Heart right ventricle (tissue), 16 donors: Measurements from ENCODE around the gene RASGRP1. TPM values are rescaled to one million over a fixed set of nuclear protein-coding genes. Genes with fewer than 3 reads are reported as not detected.
A peak's percentile ranks its signal among the peaks of the same experiment; 100 is the strongest.

Source experiments
- ATAC-seq, 8 donors: fragments of 200-7000 bp; cut with Tn5 transposase; one replicate each; pipeline ENCODE4 v1.9.1; 2020; ENCODE audit warnings: mild to moderate bottlenecking in 8 of 8, moderate library complexity in 8 of 8, moderate number of reproducible peaks in 1 of 8
- DNase-seq, 2 donors: peaks; one replicate each; pipeline ENCODE4 v3.0.0-alpha.2; 2020
- H3K27ac ChIP-seq, 10 donors: fragments of 200-600 bp; sonication (generic) in 2 of 10; one replicate each; pipeline versions ENCODE4 v1.5.0 to v1.8.0; 2020 to 2022; ENCODE audit warnings: mild to moderate bottlenecking in 3 of 10
- H3K27me3 ChIP-seq, 7 donors: fragments of 200-600 bp; one replicate each; pipeline ENCODE4 v1.8.0; 2021 to 2022; ENCODE audit warnings: mild to moderate bottlenecking in 2 of 7
- H3K36me3 ChIP-seq, 9 donors: fragments of 200-600 bp; sonication (generic) in 1 of 9; one replicate each; pipeline versions ENCODE4 v1.5.0 to v1.8.0; 2020 to 2022; ENCODE audit warnings: mild to moderate bottlenecking in 2 of 9
- H3K4me1 ChIP-seq, 9 donors: fragments of 200-600 bp; sonication (generic) in 1 of 9; one replicate each; pipeline versions ENCODE4 v1.5.0 to v1.8.0; 2020 to 2022; ENCODE audit warnings: mild to moderate bottlenecking in 4 of 9
- H3K4me3 ChIP-seq, 10 donors: fragments of 200-600 bp; sonication (generic) in 2 of 10; one replicate each; pipeline versions ENCODE4 v1.5.0 to v1.8.0; 2020 to 2022; ENCODE audit warnings: mild to moderate bottlenecking in 7 of 10, moderate library complexity in 2 of 10
- H3K9me3 ChIP-seq, 11 donors: fragments of 200-600 bp in 10 of 11; sonication (generic) in 2 of 11; one replicate each; pipeline versions ENCODE4 v1.5.0 to v1.8.0; 2013 to 2022; ENCODE audit warnings: mild to moderate bottlenecking in 2 of 11, control low read depth in 1 of 11, moderate library complexity in 1 of 11
- CTCF ChIP-seq, 9 donors: fragments of 200-600 bp; sonication (generic) in 2 of 9; IDR thresholded peaks; one replicate each; pipeline versions ENCODE4 v1.5.0 to v1.8.0; 2021 to 2022; ENCODE audit warnings: antibody characterized with exemption in 9 of 9, mild to moderate bottlenecking in 5 of 9, moderate library complexity in 1 of 9
- WGBS, 2 donors: extraction: QIAGEN DNeasy Blood & Tissue Kit; methylation state at CpG; one replicate each; pipeline ENCODE4 v1.1.7; 2013; ENCODE audit warnings: inconsistent platforms in 1 of 2; 5-methylcytosine and 5-hydroxymethylcytosine counted together
- intact Hi-C, 10 donors: fragments of 100-400 bp; cut with DNase I; formaldehyde crosslinking; loops; one replicate each; pipeline versions ENCODE4 v1.11.1 to v1.14.2; 2022
- polyA plus RNA-seq, 2 donors: library from polyadenylated mRNA; stranded (reverse); fragments of 200-250 nt; gene quantifications; one replicate each; pipeline ENCODE4 v1.2.3, GENCODE V29; 2013
- total RNA-seq, 10 donors: library from RNA; stranded (reverse); fragmentation: NEBNext Ultra II Directional in 3 of 10; extraction: Animal tissue kit (Norgen Biotek cat#: 25700) in 3 of 10; gene quantifications; one replicate each; pipeline versions ENCODE4 v1.2.1 to v1.2.4, GENCODE V29; 2021 to 2023
- donor health status: Arrhythmogenic right ventricular cardiomyopathy.
- donor health status: ischemic (EF 13 %, LVEDD 7.1; RV severe dilation, severe dysfunction).
- donor health status: healthy with polysubstance abuse.
- donor health status: DM: no; HTN: yes; CAD: no.
- donor health status: DM: no; HTN: no; CAD: no.
- donor health status: ischemic (EF 25% LVEDD 6.9; RV normal size, moderate dysfunction).
- donor health status: ischemic (EF 25% LVEDD 5.7; RV mildly dilated, moderate dysfunction).
- donor health status: healthy.
- donor health status: DM: yes; HTN: yes; CAD: no.
- donor health status: Ischemic cardiomyopathy.
- donor health status: ischemic (EF 35%, LVEDD 5.7; RV mildly dilated, moderate dysfunction).
- donor health status: nonischemic (EF 11% LVEDD 7.7; RV severe dilation, severe dysfunction).
- donor health status: DM: yes; HTN: yes; CAD: no.
- donor health status: PGD.
- donor health status: ischemic (EF 29% LVEDD 5.4; RV normal size, mild dysfunction).
- donor health status: nonischemic (EF 23%, LVEDD 6.1; RV moderate dilation, normal function).

RASGRP1 gene
- total and polyA plus RNA-seq, 12 donors = 0.04 to 3.0 (median 0.42) TPM; not detected in 1

- Histone ChIP-seq H3K27ac (peak overlapping the region in 4 of 10 donors; percentile 2 to 27 (median 9)), H3K27me3 (no peaks in the 10 kb centered on the region), H3K4me3 (no peak overlapping the region), H3K4me1 (peaks cover 0 to 26% (median 13%) of the 10 kb centered on the region in 9 donors), H3K36me3 (no peaks in the 10 kb centered on the region), H3K9me3 (no peaks in the 10 kb centered on the region)
- intact Hi-C loops = loop anchor here in 1 of 10 donors (5.0 kb wide), 1 partner anchor 51 kb away; no protein-coding TSS in a partner anchor
- ATAC-seq (peak in 7 of 8 donors; percentile 53 to 79 (median 59)), DNase-seq (peak in 1 of 2 donors; percentile 36)
- 34 to 54% methylated on average over 3 of the region's 3 CpGs for WGBS, 2 donors
- TF ChIP-seq CTCF (IDR thresholded peaks at IDR 0.05) = no peak
These were observed 28.4 kb downstream of the RASGRP1 start for GRCh38 chr15:38536201-38536676.

- DNase-seq (no peak), ATAC-seq (peak in 6 of 8 donors; percentile 14 to 60 (median 32))
- H3K9me3 ChIP-seq = no peaks in the 10 kb centered on the region
- H3K36me3 ChIP-seq = no peaks in the 10 kb centered on the region
- 75 to 81% methylated on average over 8 of the region's 8 CpGs for WGBS, 2 donors
- H3K27ac ChIP-seq = peak overlapping the region in 5 of 10 donors; percentile 2 to 53 (median 11)
- intact Hi-C loops = loop anchor here in 1 of 10 donors (5.0 kb wide), 1 partner anchor 52 kb away; no protein-coding TSS in a partner anchor
- no peak for TF ChIP-seq CTCF (IDR thresholded peaks at IDR 0.05)
- peaks cover 0 to 26% (median 13%) of the 10 kb centered on the region in 9 donors for H3K4me1 ChIP-seq
- H3K4me3 ChIP-seq = no peak overlapping the region
- no peaks in the 10 kb centered on the region for H3K27me3 ChIP-seq
These were observed 29.0 kb downstream of the RASGRP1 start for GRCh38 chr15:38535491-38536200.

GRCh38 chr15:38534691-38535090 lies 29.9 kb downstream of the RASGRP1 start:
- 84 to 89% methylated on average over 3 of the region's 3 CpGs for WGBS, 2 donors
- Histone ChIP-seq H3K36me3 (no peaks in the 10 kb centered on the region), H3K9me3 (no peaks in the 10 kb centered on the region), H3K4me1 (peaks cover 0 to 29% (median 13%) of the 10 kb centered on the region in 9 donors), H3K4me3 (no peak overlapping the region), H3K27ac (no peak overlapping the region), H3K27me3 (no peaks in the 10 kb centered on the region)
- TF ChIP-seq CTCF (IDR thresholded peaks at IDR 0.05) = no peak
- DNase-seq (no peak), ATAC-seq (no peak)
- intact Hi-C loops = loop anchor here in 1 of 10 donors (5.0 kb wide), 1 partner anchor 53 kb away; no protein-coding TSS in a partner anchor

- Histone ChIP-seq H3K36me3 (no peaks in the 10 kb centered on the region), H3K27me3 (no peaks in the 10 kb centered on the region), H3K4me3 (no peak overlapping the region), H3K4me1 (peaks cover 0 to 29% (median 13%) of the 10 kb centered on the region in 9 donors), H3K9me3 (no peaks in the 10 kb centered on the region), H3K27ac (no peak overlapping the region)
- DNase-seq = no peak
- TF ChIP-seq CTCF (IDR thresholded peaks at IDR 0.05) = no peak
- no peak for ATAC-seq
- intact Hi-C loops = no loop called here
These were observed 30.7 kb downstream of the RASGRP1 start for GRCh38 chr15:38533926-38534325.
